ENCODE results near the gene ZSWIM8. TPM values are rescaled to one million over a fixed set of nuclear protein-coding genes. Genes with fewer than 3 reads are reported as not detected.
A peak's percentile ranks its signal among the peaks of the same experiment; 100 is the strongest.

ZSWIM8 gene
- total RNA-seq, 1 experiment from 2014 or later, result 59.1 TPM

GRCh38 chr10:73816917-73817729 is 31.7 kb downstream of the ZSWIM8 start:
- POLR2A ChIA-PET, result no interaction called here
- H3K4me1 Mint-ChIP-seq, result peaks cover 6% of the 10 kb centered on the region
- CTCF ChIA-PET, result interaction anchor here (0.7 to 3.0 kb wide), 2 partner anchors 49 to 63 kb away, joined by 3 to 22 read pairs; no protein-coding TSS in a partner anchor
- no peak overlapping the region for H3K4me3 Mint-ChIP-seq
- no peaks in the 10 kb centered on the region for H3K9me3 Mint-ChIP-seq
- DNase-seq (ENCODE audit: low spot score) (no peak), ATAC-seq (no peak)
- H3K36me3 Mint-ChIP-seq, result peaks cover 11% of the 10 kb centered on the region; the same call in 1 of the 2 replicates
- H3K27ac Mint-ChIP-seq, result 0 out of 2 replicates have a peak overlapping the region, but pooled peaks have one; percentile 15
- no peak for TF ChIP-seq ATF6 (CRISPR knock-in tag; IDR thresholded peaks at IDR 0.05)
- no peak for TF ChIP-seq NFATC4 (CRISPR knock-in tag; IDR thresholded peaks at IDR 0.05)
- TF ChIP-seq JAZF1 (CRISPR knock-in tag; IDR thresholded peaks at IDR 0.05), result no peak
- TF ChIP-seq ZNF396 (CRISPR knock-in tag; IDR thresholded peaks at IDR 0.05; ENCODE audit: borderline replicate concordance), result no peak
- TF ChIP-seq ZMAT4 (CRISPR knock-in tag; IDR thresholded peaks at IDR 0.05), result no peak
- H3K27me3 Mint-ChIP-seq (ENCODE audit: low read depth), result no peaks in the 10 kb centered on the region

GRCh38 chr10:73817826-73818225 is 32.4 kb downstream of the ZSWIM8 start:
- no peak overlapping the region for H3K4me3 Mint-ChIP-seq
- no peak overlapping the region for H3K27ac Mint-ChIP-seq
- CTCF ChIA-PET, result interaction anchor here (0.7 to 3.2 kb wide), 4 partner anchors 12 to 62 kb away, joined by 3 to 22 read pairs (median 14); a partner anchor contains a TSS
- H3K4me1 Mint-ChIP-seq, result peaks cover 2% of the 10 kb centered on the region
- POLR2A ChIA-PET, result no interaction called here
- DNase-seq (ENCODE audit: low spot score) (no peak), ATAC-seq (no peak)
- H3K27me3 Mint-ChIP-seq (ENCODE audit: low read depth), result no peaks in the 10 kb centered on the region
- TF ChIP-seq ZNF416 (CRISPR knock-in tag; IDR thresholded peaks at IDR 0.05), result no peak
- no peak for TF ChIP-seq NR3C1 (CRISPR knock-in tag; conservative IDR thresholded peaks at IDR 0.05; ENCODE audit: low read depth)
- no peak for TF ChIP-seq FOXP1 (CRISPR knock-in tag; IDR thresholded peaks at IDR 0.05; ENCODE audit: borderline replicate concordance)
- TF ChIP-seq CDX4 (CRISPR knock-in tag; IDR thresholded peaks at IDR 0.05; ENCODE audit: borderline replicate concordance), result no peak
- TF ChIP-seq ZNF671 (CRISPR knock-in tag; IDR thresholded peaks at IDR 0.05), result no peak
- TF ChIP-seq SMAD4 (CRISPR knock-in tag; IDR thresholded peaks at IDR 0.05), result no peak
- no peak for TF ChIP-seq IRF2 (CRISPR knock-in tag; IDR thresholded peaks at IDR 0.05; ENCODE audit: borderline replicate concordance, low read depth)
- no peak for TF ChIP-seq RORB (CRISPR knock-in tag; IDR thresholded peaks at IDR 0.05)
- TF ChIP-seq NR2C2 (CRISPR knock-in tag; IDR thresholded peaks at IDR 0.05), result no peak
- TF ChIP-seq ZNF317 (CRISPR knock-in tag; IDR thresholded peaks at IDR 0.05; ENCODE audit: borderline replicate concordance, low read depth), result no peak
- no peak for TF ChIP-seq ZNF263 (CRISPR knock-in tag; IDR thresholded peaks at IDR 0.05; ENCODE audit: low read depth)
- TF ChIP-seq HMGA2 (CRISPR knock-in tag; IDR thresholded peaks at IDR 0.05), result no peak
- no peak for TF ChIP-seq MLX (CRISPR knock-in tag; IDR thresholded peaks at IDR 0.05)
- no peak for TF ChIP-seq CBFB (CRISPR knock-in tag; IDR thresholded peaks at IDR 0.05; ENCODE audit: low read depth)
- TF ChIP-seq KAT7 (CRISPR knock-in tag; IDR thresholded peaks at IDR 0.05; ENCODE audit: borderline replicate concordance), result no peak
- no peak for TF ChIP-seq TEAD4 (CRISPR knock-in tag; IDR thresholded peaks at IDR 0.05)
- no peak for TF ChIP-seq ERG (CRISPR knock-in tag; IDR thresholded peaks at IDR 0.05)
- no peak for TF ChIP-seq ZNF138 (CRISPR knock-in tag; conservative IDR thresholded peaks at IDR 0.05)
- no peaks in the 10 kb centered on the region for H3K9me3 Mint-ChIP-seq
- H3K36me3 Mint-ChIP-seq, result peaks cover 11% of the 10 kb centered on the region; the same call in 1 of the 2 replicates

Measured in WTC11 (cell line).